Keratinocyte (primary cell): ENCODE measurements around the gene NES. TPM values are rescaled to one million over a fixed set of nuclear protein-coding genes. Genes with fewer than 3 reads are reported as not detected.

Experiments
- DNase-seq: peaks from one replicate; pipeline ENCODE4 v3.0.0-alpha.2; 2011; ENCODE audit warnings: low read depth, missing footprints, low spot score
- FAIRE-seq: peaks from 2 replicates; lab custom pipeline; 2011; peaks lifted over from hg19 to GRCh38; lab: Jason Lieb, UNC
- H2AFZ ChIP-seq: 2 replicates; pipeline ENCODE4 v1.6.0; 2012; ENCODE audit warnings: low read length, control low read depth, inconsistent platforms; ENCODE audit not compliant: control insufficient read depth
- H3K27ac ChIP-seq: 2 replicates; pipeline ENCODE4 v1.5.1; 2011; ENCODE audit warnings: low read length; ENCODE audit not compliant: control insufficient read depth, insufficient read depth
- H3K27me3 ChIP-seq: 3 replicates; pipeline ENCODE4 v1.6.0; 2011; ENCODE audit warnings: low read length; ENCODE audit not compliant: control insufficient read depth, insufficient read depth; ENCODE audit errors: extremely low read depth
- H3K36me3 ChIP-seq, 2 experiments: 2 replicates in 1 of 2; 3 replicates in 1 of 2; pipeline ENCODE4 v1.5.1; 2011; ENCODE audit warnings: low read length in 2 of 2, mild to moderate bottlenecking in 1 of 2; ENCODE audit not compliant: control insufficient read depth in 2 of 2, insufficient read depth in 2 of 2; ENCODE audit errors: extremely low read depth in 1 of 2
- H3K4me1 ChIP-seq: 3 replicates; pipeline ENCODE4 v1.5.1; 2011; ENCODE audit warnings: low read length; ENCODE audit not compliant: control insufficient read depth, insufficient read depth; ENCODE audit errors: extremely low read depth
- H3K4me2 ChIP-seq: 3 replicates; pipeline ENCODE4 v1.6.0; 2011; ENCODE audit warnings: low read depth, low read length; ENCODE audit not compliant: control insufficient read depth, insufficient read depth; ENCODE audit errors: extremely low read depth
- H3K4me3 ChIP-seq, 3 experiments: fragments of 200-600 bp in 1 of 3; sonication (generic) in 1 of 3; 2 replicates in 2 of 3; 3 replicates in 1 of 3; pipeline ENCODE4 v1.5.1; 2011 to 2016; ENCODE audit warnings: low read length in 3 of 3, mild to moderate bottlenecking in 3 of 3, control low read depth in 2 of 3, inconsistent platforms in 1 of 3, low read depth in 1 of 3, mixed read lengths in 1 of 3, mixed run types in 1 of 3, moderate library complexity in 1 of 3; ENCODE audit not compliant: control insufficient read depth in 2 of 3, insufficient read depth in 2 of 3; ENCODE audit errors: extremely low read depth in 1 of 3
- H3K79me2 ChIP-seq: 2 replicates; pipeline ENCODE4 v1.6.0; 2012; ENCODE audit warnings: low read length; ENCODE audit not compliant: control insufficient read depth, insufficient read depth
- H3K9ac ChIP-seq: 3 replicates; pipeline ENCODE4 v1.6.0; 2011; ENCODE audit warnings: low read length; ENCODE audit not compliant: control insufficient read depth, insufficient read depth; ENCODE audit errors: extremely low read depth
- H3K9me1 ChIP-seq: 3 replicates; pipeline ENCODE4 v1.6.0; 2011; ENCODE audit warnings: low read length; ENCODE audit not compliant: control insufficient read depth, insufficient read depth; ENCODE audit errors: extremely low read depth
- H3K9me3 ChIP-seq: 2 replicates; pipeline ENCODE4 v1.5.1; 2012; ENCODE audit warnings: low read depth, low read length; ENCODE audit not compliant: control insufficient read depth
- H4K20me1 ChIP-seq: 3 replicates; pipeline ENCODE4 v1.6.0; 2011; ENCODE audit warnings: low read length; ENCODE audit not compliant: control insufficient read depth, insufficient read depth; ENCODE audit errors: extremely low read depth
- CTCF ChIP-seq, 3 experiments: IDR thresholded peaks in 1 of 3; conservative IDR thresholded peaks in 1 of 3; optimal IDR thresholded peaks in 1 of 3; 2 replicates in 2 of 3; 3 replicates in 1 of 3; pipeline versions ENCODE3 to v1.5.1; 2011; ENCODE audit warnings: low read length in 3 of 3, mild to moderate bottlenecking in 3 of 3, moderate library complexity in 2 of 3, control low read depth in 1 of 3, inconsistent platforms in 1 of 3; ENCODE audit not compliant: insufficient read depth in 2 of 3; ENCODE audit errors: extremely low read depth in 1 of 3
- EZH2 ChIP-seq: IDR thresholded peaks from one replicate; pipeline ENCODE4 v1.6.1; 2012; ENCODE audit warnings: inconsistent platforms, mild to moderate bottlenecking, low read length, moderate library complexity
- dilution Hi-C: fragments of 300-500 bp; cut with MboI; formaldehyde crosslinking; loops from one replicate; pipeline ENCODE4 v1.7.0; 2020; ENCODE audit warnings: low sequenced_read_pairs; ENCODE audit not compliant: extremely low pct_ligation_motif_present
- polyA plus RNA-seq, 5 experiments: library from polyadenylated mRNA; depleted of rRNA in 3 of 5; stranded (reverse) in 3 of 5; stranded (forward) in 1 of 5; unstranded in 1 of 5; fragments of >200 nt; gene quantifications; 1 replicate in 1 of 5; 2 replicates in 3 of 5; 3 replicates in 1 of 5; pipeline versions ENCODE4 v1.2.1 to v1.2.3, GENCODE V29; 2011 to 2012; ENCODE audit warnings: missing spikeins in 2 of 5, low read depth in 1 of 5, low replicate concordance in 1 of 5

Gene NES
- polyA plus RNA-seq, 1 donor (not counting 4 experiments of a cell fraction or from before 2014, with no cell fraction given): not detected

- Histone ChIP-seq H3K27ac (no peak overlapping the region), H3K4me1 (peaks cover 15% of the 10 kb centered on the region), H3K4me3 (no peak overlapping the region), H3K4me2 (no peak overlapping the region), H3K9me3 (no peaks in the 10 kb centered on the region), H3K36me3 (no peaks in the 10 kb centered on the region), H3K9me1 (no peaks in the 10 kb centered on the region), H2AFZ (no peak overlapping the region), H3K27me3 (peaks cover 2% of the 10 kb centered on the region), H3K79me2 (no peaks in the 10 kb centered on the region), H4K20me1 (no peaks in the 10 kb centered on the region), H3K9ac (no peak overlapping the region)
- dilution Hi-C loops: no loop called here
- no peak for FAIRE-seq
- no peak for DNase-seq
- no peak for TF ChIP-seq EZH2
- TF ChIP-seq CTCF (optimal IDR thresholded peaks at IDR 0.05 in 1 of 3, IDR thresholded peaks at IDR 0.05 in 1 of 3, conservative IDR thresholded peaks at IDR 0.05 in 1 of 3; ENCODE audit: extremely low read depth in 1 of 3, insufficient read depth in 2 of 3, low read length in 3 of 3): no peak
Measured at GRCh38 chr1:156664767-156665411, 12.3 kb downstream of the NES start.

GRCh38 chr1:156664046-156664766 lies 13.0 kb downstream of the NES start:
- no peak overlapping the region for H3K4me3 ChIP-seq
- DNase-seq: no peak
- no peaks in the 10 kb centered on the region for H3K27me3 ChIP-seq
- H3K27ac ChIP-seq: no peak overlapping the region
- H3K4me1 ChIP-seq: peaks cover 22% of the 10 kb centered on the region
- no peaks in the 10 kb centered on the region for H3K9me1 ChIP-seq
- H3K9me3 ChIP-seq: no peaks in the 10 kb centered on the region
- no peak for FAIRE-seq
- H3K9ac ChIP-seq: no peak overlapping the region
- H3K36me3 ChIP-seq: no peaks in the 10 kb centered on the region
- dilution Hi-C loops: no loop called here
- TF ChIP-seq CTCF (optimal IDR thresholded peaks at IDR 0.05 in 1 of 3, IDR thresholded peaks at IDR 0.05 in 1 of 3, conservative IDR thresholded peaks at IDR 0.05 in 1 of 3; ENCODE audit: extremely low read depth in 1 of 3, insufficient read depth in 2 of 3, low read length in 3 of 3) (no peak), EZH2 (no peak)
- no peaks in the 10 kb centered on the region for H4K20me1 ChIP-seq
- H3K4me2 ChIP-seq: no peak overlapping the region
- no peaks in the 10 kb centered on the region for H3K79me2 ChIP-seq
- H2AFZ ChIP-seq: no peak overlapping the region
